ENCODE data around the gene MYORG. TPM values are rescaled to one million over a fixed set of nuclear protein-coding genes. Genes with fewer than 3 reads are reported as not detected.

Gene MYORG
- 0.73 and 0.78 TPM in 2 replicates for total RNA-seq

DNA sequence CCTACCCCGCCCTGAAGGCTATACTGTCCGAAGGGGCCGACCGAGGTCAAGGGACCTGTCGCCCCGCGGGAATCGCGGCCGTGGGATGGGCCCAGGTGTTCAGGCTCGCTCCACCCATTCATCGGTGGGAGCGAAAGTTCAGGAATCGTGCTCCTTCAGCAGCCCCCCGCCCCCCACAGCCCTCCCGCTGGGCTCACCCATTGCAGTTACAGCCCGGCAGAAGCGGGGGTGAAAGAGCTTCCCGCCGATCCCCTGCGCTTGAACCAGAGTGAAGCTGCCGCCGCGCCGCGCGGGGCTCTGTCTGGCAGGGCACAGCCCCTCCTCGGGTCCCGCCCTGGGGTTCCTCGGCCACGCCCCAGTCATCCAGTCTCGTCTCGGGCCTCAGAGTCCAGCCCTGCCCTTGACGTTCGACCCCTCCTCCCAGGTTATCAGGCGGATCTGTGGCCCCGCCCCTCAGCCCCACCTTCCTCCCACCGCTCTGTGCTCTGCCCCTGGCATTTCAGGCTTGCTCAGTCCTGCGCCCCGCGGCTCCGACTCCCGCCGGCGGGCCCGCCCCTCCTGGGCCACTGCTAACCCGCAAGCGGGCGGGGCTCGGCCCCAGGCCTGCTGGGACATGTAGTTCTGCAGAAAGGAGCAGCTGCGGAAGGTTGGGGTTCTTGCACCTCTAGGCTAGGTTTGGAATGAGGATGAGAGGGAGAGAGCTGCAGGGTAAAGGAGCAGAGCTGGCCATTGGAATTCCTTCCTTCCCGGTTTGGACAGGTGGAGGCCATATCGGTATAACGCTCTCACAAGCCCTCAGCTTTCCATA lies at the start of gene MYORG:
TSS of gene MYORG (minus strand) at position 303 of the 808 bp plus-strand sequence. CDS start 3,955 bp downstream, outside the sequence.

DNA sequence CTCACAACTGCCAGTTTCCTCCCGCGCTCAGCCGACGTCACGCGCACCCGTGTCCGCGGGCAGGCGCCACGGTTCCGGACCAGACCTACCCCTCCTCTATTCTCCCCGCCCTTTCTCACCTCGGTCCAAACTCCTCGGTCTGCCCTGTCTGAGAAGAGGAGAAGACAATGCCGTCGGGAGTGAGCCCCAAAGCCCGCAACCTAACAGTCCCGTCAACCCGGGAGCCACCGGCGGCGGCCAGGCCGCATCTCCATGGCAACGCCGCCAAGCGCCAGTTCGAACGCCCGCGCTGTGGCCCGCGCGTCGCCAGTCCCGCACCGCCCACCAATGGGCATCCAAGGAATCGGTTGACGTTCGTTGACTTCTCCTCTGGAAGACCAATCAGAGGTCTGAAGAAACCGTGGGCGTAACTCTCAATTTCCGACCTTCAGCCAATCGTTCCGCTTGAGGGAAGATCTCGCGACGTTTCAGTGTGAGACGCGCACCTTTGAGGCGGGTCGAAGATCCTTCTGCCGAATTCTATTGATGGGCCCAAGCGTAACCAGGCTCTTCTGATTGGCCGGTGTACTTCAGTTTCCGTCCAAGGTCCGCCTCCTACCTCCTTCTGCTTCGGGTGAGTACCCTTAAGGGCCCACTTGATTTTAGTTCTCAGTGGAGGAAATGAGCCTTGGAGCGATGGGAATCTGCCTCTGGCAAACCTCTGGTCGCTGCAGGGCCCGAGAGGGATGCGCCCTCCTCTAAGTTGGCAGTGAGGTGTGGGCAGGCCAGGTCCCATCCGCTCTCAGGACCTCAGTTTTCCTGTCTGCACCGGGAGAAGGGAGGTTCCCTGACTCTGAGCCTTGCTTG lies 47.5 kb downstream of the MYORG start, which contains the start of the genes KIF24 and NUDT2:
TSS of gene KIF24 (minus strand) at position 282 of the 846 bp plus-strand sequence. CDS start 17,922 bp downstream, outside the sequence.
TSS of gene NUDT2 (plus strand) at position 583 of the 846 bp plus-strand sequence. CDS start 9,471 bp downstream, outside the sequence.

Small RNAs within 50 kb of the gene (small RNA-seq; reads per million reads assigned to genes)
- gene RF00019: not detected

Other genes starting within 250 kb of the MYORG start
- 30.9 and 31.3 TPM in 2 replicates for gene UBAP1, start 197.9 kb downstream of the MYORG start, total RNA-seq
- gene KIF24, start 47.6 kb downstream of the MYORG start, total RNA-seq: 3.3 and 6.5 TPM in 2 replicates
- 16.9 and 17.8 TPM in 2 replicates for gene NUDT2, start 47.3 kb downstream of the MYORG start, total RNA-seq
- gene FAM219A, start 81.7 kb upstream of the MYORG start, total RNA-seq: 5.9 and 9.6 TPM in 2 replicates
- 0.20 TPM in 1 of 2 replicates, not detected in the other for gene DNAI1, start 81.9 kb upstream of the MYORG start, total RNA-seq
- gene ENHO, start 146.1 kb upstream of the MYORG start, total RNA-seq: under 0.01 TPM in 1 of 2 replicates, not detected in the other
- 0.20 and 0.37 TPM in 2 replicates for gene CNTFR, start 212.8 kb upstream of the MYORG start, total RNA-seq
- gene RPP25L, start 235.2 kb upstream of the MYORG start, total RNA-seq: 28.0 and 28.7 TPM in 2 replicates
- 76.8 and 112 TPM in 2 replicates for gene DCTN3, start 243.6 kb upstream of the MYORG start, total RNA-seq

Measured in subcutaneous preadipocyte (primary cell).